Suprapubic skin (tissue), 3 donors: Measurements from ENCODE around the gene HEXD.

Experiments
- CTCF ChIP-seq, 2 donors: fragments of 200-600 bp in 1 of 2; fragments of 450-650 bp in 1 of 2; sonication (generic) in 1 of 2; IDR thresholded peaks; one replicate each; pipeline ENCODE4 v1.5.1; 2016 to 2019; ENCODE audit warnings: antibody characterized with exemption in 2 of 2, mild to moderate bottlenecking in 1 of 2, moderate library complexity in 1 of 2
- EP300 ChIP-seq: sonication (generic); formaldehyde crosslinking; IDR thresholded peaks from one replicate; pipeline ENCODE4 v1.6.1; 2017; ENCODE audit warnings: antibody characterized with exemption
- POLR2A ChIP-seq, 2 donors: fragments of 450-650 bp; IDR thresholded peaks; one replicate each; pipeline ENCODE4 v1.6.1; 2017; ENCODE audit warnings: antibody characterized with exemption in 2 of 2, mild to moderate bottlenecking in 2 of 2, moderate library complexity in 2 of 2

GRCh38 chr17:82436601-82437324, 18.6 kb downstream of the HEXD start:
- TF ChIP-seq CTCF (IDR thresholded peaks at IDR 0.05) (no peak), POLR2A (IDR thresholded peaks at IDR 0.05) (no peak), EP300 (no peak)
